ENCODE data around the gene KANK3. TPM values are rescaled to one million over a fixed set of nuclear protein-coding genes. Genes with fewer than 3 reads are reported as not detected.

The KANK3 gene
- polyA plus RNA-seq, 3 donors = 0.15 TPM; not detected in 2

DNA sequence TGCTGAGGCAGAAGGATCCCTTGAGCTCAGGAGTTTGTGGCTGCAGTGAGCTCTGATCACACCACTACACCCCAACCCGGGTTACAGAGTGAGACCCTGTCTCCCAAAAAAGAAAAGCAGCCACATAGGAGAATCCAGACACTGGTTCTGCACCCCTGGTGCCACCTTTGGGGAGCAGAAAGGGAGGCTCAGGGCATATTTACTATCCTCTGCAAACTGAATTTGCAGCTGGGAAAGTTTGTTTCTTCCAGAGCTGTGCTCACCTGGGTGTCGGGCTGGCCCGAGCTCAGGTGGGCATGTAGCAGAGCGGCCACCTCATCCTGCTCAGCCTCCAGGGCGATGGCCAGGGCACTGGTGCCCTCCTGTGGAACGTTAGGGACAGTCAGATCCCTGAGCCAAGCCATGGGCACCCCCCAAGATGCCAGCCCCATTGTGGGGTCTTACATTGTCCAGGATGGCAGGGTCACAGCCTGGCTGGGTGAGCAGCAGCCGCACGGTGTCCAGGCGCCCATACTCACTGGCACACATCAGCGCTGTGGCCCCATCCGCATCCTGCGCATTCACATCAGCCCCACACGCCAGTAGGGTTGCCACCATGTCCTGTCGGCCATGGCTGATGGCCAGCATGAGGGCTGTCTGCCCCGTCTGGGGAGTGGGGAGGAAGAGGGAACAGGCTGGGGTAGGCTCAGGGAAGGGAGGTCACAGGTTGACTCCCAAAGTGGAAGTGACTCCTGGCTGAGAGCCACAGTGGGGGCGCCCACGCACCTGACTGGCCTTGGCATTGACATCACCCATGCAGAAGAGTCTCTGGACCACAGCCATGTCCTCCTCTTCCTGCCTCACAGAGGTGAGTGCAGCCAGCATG, 18.6 kb downstream of the KANK3 start:
- H3K4me2 ChIP-seq (replicated peaks; ENCODE audit: extremely low read depth, low read length, poor library complexity, severe bottlenecking) = no peak overlapping the region
- peaks cover 0 to 3% of the 10 kb centered on the region in 2 donors for H3K9me3 ChIP-seq (replicated peaks in 1 of 2; ENCODE audit: control insufficient read depth in 1 of 2, insufficient read depth in 1 of 2, low read length in 2 of 2)
- Mint-ChIP-seq H3K9me3 (peaks cover 0 to 14% (median 9%) of the 10 kb centered on the region in 7 donors), H3K4me1 (peaks cover 28% of the 10 kb centered on the region), H3K27ac (no peak overlapping the region), H3K27me3 (ENCODE audit: low read depth in 3 of 3) (peaks cover 13 to 22% (median 20%) of the 10 kb centered on the region in 3 donors), H3K4me3 (no peak overlapping the region), H3K36me3 (peaks cover 11 to 18% of the 10 kb centered on the region in 2 donors)
- WGBS (ENCODE audit: insufficient coverage) = 86% methylated on average over 10 of the region's 17 CpGs
- H3K4me3 ChIP-seq (replicated peaks in 1 of 3; ENCODE audit: low read depth in 2 of 3, low read length in 3 of 3) = no peak overlapping the region
- peaks cover 20 to 26% of the 10 kb centered on the region in 2 donors for H3K4me1 ChIP-seq (ENCODE audit: control insufficient read depth in 1 of 2, insufficient read depth in 2 of 2, low read length in 2 of 2)
- no peak for DNase-seq
- H3K9ac ChIP-seq (ENCODE audit: insufficient read depth, low read length, poor library complexity, severe bottlenecking) = no peak overlapping the region
- intact Hi-C loops (cut with micrococcal nuclease) = loop anchor here in 1 of 2 donors (5.0 kb wide), 1 partner anchor 57 kb away; no protein-coding TSS in a partner anchor
- peaks cover 26% of the 10 kb centered on the region for H4K20me1 ChIP-seq (ENCODE audit: insufficient read depth, low read length)
- no peak overlapping the region for H3K27ac ChIP-seq (ENCODE audit: low read depth in 1 of 2, low read length in 2 of 2)
- peaks cover 10 to 16% of the 10 kb centered on the region in 2 donors for H3K36me3 ChIP-seq (replicated peaks in 1 of 2; ENCODE audit: control insufficient read depth in 1 of 2, insufficient read depth in 2 of 2, low read length in 2 of 2)
- H3K27me3 ChIP-seq (ENCODE audit: control insufficient read depth in 2 of 2, insufficient read depth in 2 of 2, low read length in 2 of 2) = no peaks in the 10 kb centered on the region
- no peak overlapping the region for H2AFZ ChIP-seq (ENCODE audit: insufficient read depth, low read depth, low read length, poor library complexity, severe bottlenecking)
- TF ChIP-seq CTCF (IDR thresholded peaks at IDR 0.05) = no peak
- H3K79me2 ChIP-seq (ENCODE audit: insufficient read depth, low read length) = peaks cover 31% of the 10 kb centered on the region

DNA sequence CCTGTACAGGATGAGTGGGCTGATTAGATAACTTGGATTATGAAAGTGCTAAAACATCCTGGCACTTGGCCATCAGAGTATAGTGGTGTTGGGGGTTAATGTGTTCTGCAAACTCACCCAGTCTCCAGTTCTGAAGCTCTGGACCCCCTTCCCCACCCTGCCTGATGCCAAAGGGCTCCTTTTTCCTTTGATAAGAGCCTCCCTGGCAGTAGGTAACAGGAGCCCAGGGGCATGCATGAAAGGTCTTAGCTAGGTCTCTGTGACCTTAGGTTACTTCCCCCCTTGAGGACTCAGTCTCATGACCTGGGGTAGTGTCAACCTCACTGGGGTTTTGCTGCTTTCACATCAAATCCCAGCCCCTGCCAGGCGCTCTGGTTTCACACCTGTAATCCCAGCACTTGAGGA, 19.3 kb downstream of the KANK3 start:
- peaks cover 26% of the 10 kb centered on the region for H4K20me1 ChIP-seq (ENCODE audit: insufficient read depth, low read length)
- no peak overlapping the region for H3K4me2 ChIP-seq (replicated peaks; ENCODE audit: extremely low read depth, low read length, poor library complexity, severe bottlenecking)
- peaks cover 0 to 3% of the 10 kb centered on the region in 2 donors for H3K9me3 ChIP-seq (replicated peaks in 1 of 2; ENCODE audit: control insufficient read depth in 1 of 2, insufficient read depth in 1 of 2, low read length in 2 of 2)
- Mint-ChIP-seq H3K36me3 (peaks cover 11 to 19% of the 10 kb centered on the region in 2 donors), H3K4me3 (no peak overlapping the region), H3K4me1 (peaks cover 28% of the 10 kb centered on the region), H3K9me3 (peaks cover 0 to 14% (median 9%) of the 10 kb centered on the region in 7 donors), H3K27me3 (ENCODE audit: low read depth in 3 of 3) (peaks cover 13 to 22% (median 16%) of the 10 kb centered on the region in 3 donors), H3K27ac (no peak overlapping the region)
- H3K27ac ChIP-seq (ENCODE audit: low read depth in 1 of 2, low read length in 2 of 2) = no peak overlapping the region
- intact Hi-C loops (cut with micrococcal nuclease) = loop anchor here in 1 of 2 donors (5.0 kb wide), 1 partner anchor 56 kb away; no protein-coding TSS in a partner anchor
- no peak overlapping the region for H3K9ac ChIP-seq (ENCODE audit: insufficient read depth, low read length, poor library complexity, severe bottlenecking)
- peaks cover 31% of the 10 kb centered on the region for H3K79me2 ChIP-seq (ENCODE audit: insufficient read depth, low read length)
- no peak for DNase-seq
- no peak for TF ChIP-seq CTCF (IDR thresholded peaks at IDR 0.05)
- H3K4me3 ChIP-seq (replicated peaks in 1 of 3; ENCODE audit: low read depth in 2 of 3, low read length in 3 of 3) = no peak overlapping the region
- 86% methylated on average over 1 of the region's 1 CpG for WGBS (ENCODE audit: insufficient coverage)
- no peak overlapping the region for H2AFZ ChIP-seq (ENCODE audit: insufficient read depth, low read depth, low read length, poor library complexity, severe bottlenecking)
- H3K4me1 ChIP-seq (ENCODE audit: control insufficient read depth in 1 of 2, insufficient read depth in 2 of 2, low read length in 2 of 2) = peaks cover 20 to 26% of the 10 kb centered on the region in 2 donors
- H3K27me3 ChIP-seq (ENCODE audit: control insufficient read depth in 2 of 2, insufficient read depth in 2 of 2, low read length in 2 of 2) = no peaks in the 10 kb centered on the region
- peaks cover 10 to 16% of the 10 kb centered on the region in 2 donors for H3K36me3 ChIP-seq (replicated peaks in 1 of 2; ENCODE audit: control insufficient read depth in 1 of 2, insufficient read depth in 2 of 2, low read length in 2 of 2)

All from CD14-positive monocyte (primary cell).